GM12865 (cell line): ENCODE measurements around the gene ANKRD29.
"Not testable (repeated sequence)": the region's sequence is repeated elsewhere in the genome, so short reads cannot be mapped to it uniquely, and the experiment has no call there.

Experiments used
- DNase-seq: peaks from one replicate; pipeline ENCODE4 v3.0.0; 2010; ENCODE audit warnings: low read depth
- H3K4me3 ChIP-seq: 2 replicates; pipeline ENCODE4 v1.5.1; 2011; ENCODE audit warnings: mild to moderate bottlenecking, low read depth, low read length, control low read depth
- CTCF ChIP-seq: IDR thresholded peaks from 2 replicates; pipeline ENCODE4 v1.5.1; 2011; ENCODE audit warnings: low read length, control low read depth, low read depth, inconsistent platforms; ENCODE audit not compliant: insufficient read depth; ENCODE audit errors: missing control alignments

ANKRD29 gene

GRCh38 chr18:23584019-23584983 lies 78.4 kb downstream of the ANKRD29 start:
- DNase-seq = no peak
- H3K4me3 ChIP-seq = peak overlapping the region; percentile 100
- TF ChIP-seq CTCF = no peak

- no peak overlapping the region for H3K4me3 ChIP-seq
- TF ChIP-seq CTCF = no peak
- DNase-seq = no peak
Measured at GRCh38 chr18:23583071-23583865, 79.4 kb downstream of the ANKRD29 start.

GRCh38 chr18:23580677-23581367 lies 81.9 kb downstream of the ANKRD29 start:
- no peak for DNase-seq
- no peak overlapping the region for H3K4me3 ChIP-seq
- no peak for TF ChIP-seq CTCF

- H3K4me3 ChIP-seq = no peak overlapping the region
- no peak for DNase-seq
- TF ChIP-seq CTCF = no peak
Measured at GRCh38 chr18:23578891-23579653, 83.6 kb downstream of the ANKRD29 start.

GRCh38 chr18:23578067-23578701 lies 84.5 kb downstream of the ANKRD29 start:
- H3K4me3 ChIP-seq = no peak overlapping the region
- no peak for TF ChIP-seq CTCF
- DNase-seq = peak; percentile 24

GRCh38 chr18:23577521-23577920 lies 85.2 kb downstream of the ANKRD29 start:
- not testable (repeated sequence) for H3K4me3 ChIP-seq

More at GRCh38 chr18:23577521-23577920, 85.2 kb downstream of the ANKRD29 start:
- not testable (repeated sequence) for DNase-seq
